Parathyroid adenoma (tissue), 2 donors: ENCODE results near the gene GAPDH.

ENCODE experiments used
- H2AFZ ChIP-seq: fragments of 300-600 bp; sonication (generic); one replicate; pipeline ENCODE4 v1.7.0; 2017; ENCODE audit warnings: antibody characterized with exemption, mild to moderate bottlenecking
- H3K27ac ChIP-seq: fragments of 300-600 bp; sonication (generic); one replicate; pipeline ENCODE4 v1.7.0; 2017
- H3K27me3 ChIP-seq: fragments of 300-600 bp; sonication (generic); one replicate; pipeline ENCODE4 v1.7.0; 2017; ENCODE audit warnings: low read length; ENCODE audit not compliant: control insufficient read depth, insufficient read depth
- H3K36me3 ChIP-seq: fragments of 300-600 bp; sonication (generic); one replicate; pipeline ENCODE4 v1.7.0; 2017; ENCODE audit warnings: low read length; ENCODE audit not compliant: control insufficient read depth, insufficient read depth
- H3K4me1 ChIP-seq: fragments of 300-600 bp; sonication (generic); one replicate; pipeline ENCODE4 v1.7.0; 2017; ENCODE audit warnings: control low read depth
- H3K4me2 ChIP-seq: fragments of 300-600 bp; sonication (generic); one replicate; pipeline ENCODE4 v1.7.0; 2017; ENCODE audit warnings: low read length
- H3K4me3 ChIP-seq: fragments of 300-600 bp; sonication (generic); one replicate; pipeline ENCODE4 v1.7.0; 2017; ENCODE audit warnings: low read depth, low read length
- H3K79me2 ChIP-seq: fragments of 300-600 bp; sonication (generic); one replicate; pipeline ENCODE4 v1.7.0; 2017; ENCODE audit warnings: control low read depth
- H3K9ac ChIP-seq: fragments of 300-600 bp; sonication (generic); one replicate; pipeline ENCODE4 v1.7.0; 2017; ENCODE audit warnings: mild to moderate bottlenecking
- H3K9me3 ChIP-seq: fragments of 300-600 bp; sonication (generic); one replicate; pipeline ENCODE4 v1.7.0; 2017; ENCODE audit warnings: low read length; ENCODE audit not compliant: control insufficient read depth
- CTCF ChIP-seq: fragments of 300-600 bp; sonication (generic); IDR thresholded peaks from one replicate; pipeline ENCODE4 v1.7.0; 2017; ENCODE audit warnings: antibody characterized with exemption, mild to moderate bottlenecking
- donor health status: primary hyperparathyroidism.

The GAPDH gene

DNA sequence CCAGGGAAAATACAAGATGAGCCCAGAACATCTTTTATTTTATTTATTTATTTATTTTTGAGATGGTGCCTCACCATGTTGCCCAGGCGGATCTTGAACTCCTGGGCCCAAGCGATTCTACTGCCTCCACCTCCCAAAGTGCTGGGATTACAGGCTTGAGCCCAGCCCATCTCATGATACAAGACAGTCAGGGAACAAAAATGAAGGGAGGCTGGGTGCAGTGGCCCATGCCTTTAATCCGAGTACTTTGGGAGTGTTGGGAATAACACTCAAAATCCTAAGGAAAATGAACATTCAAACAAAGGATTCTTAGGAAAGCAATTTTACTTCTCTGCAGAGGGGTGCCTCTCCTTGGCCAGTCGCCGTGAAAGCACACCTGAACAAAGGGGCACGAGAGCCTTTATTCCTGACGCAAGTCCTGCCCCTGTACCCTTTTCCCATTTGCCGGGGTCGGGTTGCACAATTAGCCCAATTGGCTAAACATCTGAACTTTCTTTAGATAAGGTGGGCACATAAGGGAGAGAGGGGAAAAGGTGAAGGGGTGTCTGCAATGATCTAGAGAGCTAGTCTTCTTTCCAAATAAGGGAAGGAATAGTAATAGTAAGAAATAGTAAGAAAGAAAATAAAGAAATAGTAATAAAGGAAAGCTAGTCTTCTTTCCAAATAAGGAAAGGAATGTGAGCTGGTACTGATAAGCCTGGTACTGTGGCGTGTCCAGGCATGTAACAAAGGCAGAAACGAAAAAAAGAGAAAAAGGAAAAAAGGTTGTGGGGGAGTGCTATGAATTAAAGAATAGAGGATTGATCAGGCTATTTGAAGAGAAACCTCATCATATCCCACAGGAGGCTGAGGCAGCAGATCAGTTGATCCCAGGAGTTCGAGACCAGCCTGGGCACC, 27.0 kb upstream of the GAPDH start:
- H3K27me3 ChIP-seq = no peaks in the 10 kb centered on the region
- peaks cover 7% of the 10 kb centered on the region for H3K79me2 ChIP-seq
- peak overlapping the region; percentile 20 for H3K27ac ChIP-seq

DNA sequence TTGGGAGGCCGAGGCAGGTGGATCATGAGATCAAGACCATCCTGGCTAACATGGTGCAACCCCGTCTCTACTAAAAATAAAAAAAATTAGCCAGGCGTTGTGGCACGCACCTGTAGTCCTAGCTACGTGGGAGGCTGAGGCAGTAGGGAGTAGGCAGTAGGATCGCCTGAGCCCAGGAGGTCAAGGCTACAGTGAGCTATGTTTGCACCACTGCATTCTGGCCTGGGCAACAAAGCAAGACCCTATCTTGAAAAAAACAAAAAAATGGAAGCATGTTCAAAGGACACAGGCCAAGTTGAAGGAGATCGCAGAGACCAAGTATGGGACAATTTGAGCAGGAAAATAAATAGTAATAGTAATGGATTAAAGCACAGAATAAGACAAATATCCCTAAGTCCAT, 26.2 kb upstream of the GAPDH start:
- H3K27ac ChIP-seq = no peak overlapping the region
- no peaks in the 10 kb centered on the region for H3K27me3 ChIP-seq

More for the DNA sequence above, 27.0 kb upstream of the GAPDH start:
- no peak overlapping the region for H2AFZ ChIP-seq
- TF ChIP-seq CTCF = no peak
- no peaks in the 10 kb centered on the region for H3K36me3 ChIP-seq
- peaks cover 13% of the 10 kb centered on the region for H3K4me1 ChIP-seq
- H3K9me3 ChIP-seq = no peaks in the 10 kb centered on the region
- H3K4me2 ChIP-seq = peak overlapping the region; percentile 35
- H3K4me3 ChIP-seq = no peak overlapping the region
- no peak overlapping the region for H3K9ac ChIP-seq

GRCh38 chr12:6520186-6520585, 14.1 kb upstream of the GAPDH start:
- Histone ChIP-seq H3K4me1 (peaks cover 6% of the 10 kb centered on the region), H2AFZ (no peak overlapping the region), H3K79me2 (no peaks in the 10 kb centered on the region), H3K36me3 (no peaks in the 10 kb centered on the region), H3K4me2 (no peak overlapping the region), H3K9ac (no peak overlapping the region), H3K27me3 (no peaks in the 10 kb centered on the region), H3K27ac (no peak overlapping the region), H3K9me3 (no peaks in the 10 kb centered on the region), H3K4me3 (no peak overlapping the region)
- no peak for TF ChIP-seq CTCF

More for the DNA sequence above, 26.2 kb upstream of the GAPDH start:
- no peaks in the 10 kb centered on the region for H3K36me3 ChIP-seq
- H2AFZ ChIP-seq = no peak overlapping the region
- no peaks in the 10 kb centered on the region for H3K9me3 ChIP-seq
- H3K79me2 ChIP-seq = peaks cover 7% of the 10 kb centered on the region
- H3K4me1 ChIP-seq = peaks cover 13% of the 10 kb centered on the region
- H3K9ac ChIP-seq = no peak overlapping the region
- H3K4me2 ChIP-seq = no peak overlapping the region
- no peak overlapping the region for H3K4me3 ChIP-seq
- no peak for TF ChIP-seq CTCF

- no peak overlapping the region for H3K27ac ChIP-seq
- no peak overlapping the region for H3K4me2 ChIP-seq
- H3K4me3 ChIP-seq = no peak overlapping the region
- H2AFZ ChIP-seq = no peak overlapping the region
- no peaks in the 10 kb centered on the region for H3K79me2 ChIP-seq
- no peaks in the 10 kb centered on the region for H3K27me3 ChIP-seq
- H3K9ac ChIP-seq = no peak overlapping the region
- no peaks in the 10 kb centered on the region for H3K36me3 ChIP-seq
- H3K9me3 ChIP-seq = no peaks in the 10 kb centered on the region
- no peak for TF ChIP-seq CTCF
- H3K4me1 ChIP-seq = peaks cover 15% of the 10 kb centered on the region
Measured at GRCh38 chr12:6522193-6522592, 12.1 kb upstream of the GAPDH start.

GRCh38 chr12:6523708-6524107, 10.6 kb upstream of the GAPDH start:
- no peak for TF ChIP-seq CTCF
- H3K79me2 ChIP-seq = no peaks in the 10 kb centered on the region
- H3K27ac ChIP-seq = no peak overlapping the region
- peaks cover 15% of the 10 kb centered on the region for H3K4me1 ChIP-seq
- H3K36me3 ChIP-seq = no peaks in the 10 kb centered on the region
- no peak overlapping the region for H3K4me3 ChIP-seq
- no peak overlapping the region for H3K4me2 ChIP-seq
- H3K27me3 ChIP-seq = no peaks in the 10 kb centered on the region
- no peak overlapping the region for H2AFZ ChIP-seq
- H3K9ac ChIP-seq = no peak overlapping the region
- no peaks in the 10 kb centered on the region for H3K9me3 ChIP-seq
